ENCODE data around the gene SLC22A2.
"Not testable (repeated sequence)": the region's sequence is repeated elsewhere in the genome, so short reads cannot be mapped to it uniquely, and the experiment has no call there.

The SLC22A2 gene

GRCh38 chr6:160258346-160259142 is at the start of gene SLC22A2:
TSS of gene SLC22A2 (minus strand) at chr6:160258821. CDS start at chr6:160258757, 64 bp downstream.
- no peak for DNase-seq (ENCODE audit: low read depth, low spot score)

GRCh38 chr6:160305926-160306713 is 47.5 kb upstream of the SLC22A2 start:
- no peak for DNase-seq (ENCODE audit: low read depth, low spot score)

- DNase-seq (ENCODE audit: low read depth, low spot score): no peak
Measured at GRCh38 chr6:160303806-160304205, 45.2 kb upstream of the SLC22A2 start.

DNA sequence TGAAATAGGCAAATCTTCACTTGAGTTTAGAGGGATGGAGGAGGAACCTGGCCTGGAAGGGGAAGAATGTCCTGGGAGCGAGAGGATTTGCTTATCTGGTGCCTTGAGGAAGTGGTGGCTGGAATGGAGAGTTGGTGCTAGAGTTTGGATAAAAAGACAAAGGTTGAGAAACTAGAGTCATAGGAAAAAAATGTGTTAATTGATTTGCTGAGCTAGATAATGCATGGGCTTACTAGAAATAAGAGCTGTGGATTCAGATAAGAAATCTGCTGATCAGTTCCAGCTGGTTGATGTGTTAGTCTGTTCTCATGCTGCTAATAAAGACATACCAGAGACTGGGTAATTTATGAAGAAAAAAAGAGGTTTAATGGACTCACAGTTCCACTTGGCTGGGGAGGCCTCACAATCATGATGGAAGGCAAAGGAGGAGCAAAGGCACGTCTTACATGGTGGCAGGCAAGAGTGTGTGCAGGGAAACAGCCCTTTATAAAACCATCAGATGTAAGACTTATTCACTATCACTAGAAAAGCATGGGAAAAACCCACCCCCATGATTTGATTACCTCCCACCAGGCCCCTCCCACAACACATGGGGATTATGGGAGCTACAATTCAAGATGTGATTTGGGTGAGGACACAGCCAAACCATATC is 43.9 kb upstream of the SLC22A2 start:
- DNase-seq (ENCODE audit: low read depth, low spot score): not testable (repeated sequence)

DNA sequence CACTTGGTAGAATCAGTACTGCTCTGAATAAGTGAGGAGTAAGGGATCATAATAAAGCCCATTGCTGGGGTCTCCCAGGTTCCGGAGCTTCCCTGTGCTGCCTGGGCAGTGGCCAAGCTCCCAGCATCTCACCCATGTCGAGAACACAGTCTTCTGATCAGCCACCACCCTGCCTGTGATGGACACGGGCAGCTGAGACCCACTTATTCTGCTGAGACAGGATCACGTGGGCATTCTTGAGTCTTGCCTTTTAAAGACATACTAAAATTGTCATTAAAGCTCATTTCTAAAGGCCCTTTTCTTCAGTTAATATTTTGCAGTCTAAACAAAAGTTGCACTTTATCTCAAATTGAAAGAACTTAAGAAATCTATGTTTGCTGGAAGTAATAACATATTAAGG is 42.7 kb upstream of the SLC22A2 start:
- no peak for DNase-seq (ENCODE audit: low read depth, low spot score)

- no peak for DNase-seq (ENCODE audit: low read depth, low spot score)
Measured at GRCh38 chr6:160300076-160300695, 41.6 kb upstream of the SLC22A2 start.

GRCh38 chr6:160299559-160299958 is 40.9 kb upstream of the SLC22A2 start:
- DNase-seq (ENCODE audit: low read depth, low spot score): no peak

GRCh38 chr6:160298121-160298520 is 39.5 kb upstream of the SLC22A2 start:
- DNase-seq (ENCODE audit: low read depth, low spot score): no peak

- no peak for DNase-seq (ENCODE audit: low read depth, low spot score)
Measured at GRCh38 chr6:160297310-160297709, 38.7 kb upstream of the SLC22A2 start.

GRCh38 chr6:160293844-160294243 is 35.2 kb upstream of the SLC22A2 start:
- DNase-seq (ENCODE audit: low read depth, low spot score): no peak

- DNase-seq (ENCODE audit: low read depth, low spot score): no peak
Measured at GRCh38 chr6:160285541-160286105, 27.0 kb upstream of the SLC22A2 start.

DNA sequence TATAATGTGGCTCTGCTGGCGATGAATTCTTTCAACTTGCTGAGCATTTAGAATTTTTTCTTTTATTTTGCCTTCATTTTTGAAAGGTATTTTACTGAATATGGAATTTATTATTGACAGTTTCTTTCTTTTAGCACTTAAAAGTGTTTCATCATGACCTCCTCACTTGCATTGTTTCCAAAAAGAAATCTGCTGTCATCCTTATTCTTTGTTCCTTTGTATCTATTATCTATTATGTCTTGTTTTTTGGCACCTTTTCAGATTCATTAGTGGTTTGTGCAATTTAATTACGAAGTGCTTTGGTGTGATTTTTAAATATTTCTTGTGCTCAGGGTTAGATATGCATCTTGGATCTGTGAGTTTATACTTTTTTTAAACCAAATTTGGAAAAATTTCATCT is 26.0 kb upstream of the SLC22A2 start:
- no peak for DNase-seq (ENCODE audit: low read depth, low spot score)

DNA sequence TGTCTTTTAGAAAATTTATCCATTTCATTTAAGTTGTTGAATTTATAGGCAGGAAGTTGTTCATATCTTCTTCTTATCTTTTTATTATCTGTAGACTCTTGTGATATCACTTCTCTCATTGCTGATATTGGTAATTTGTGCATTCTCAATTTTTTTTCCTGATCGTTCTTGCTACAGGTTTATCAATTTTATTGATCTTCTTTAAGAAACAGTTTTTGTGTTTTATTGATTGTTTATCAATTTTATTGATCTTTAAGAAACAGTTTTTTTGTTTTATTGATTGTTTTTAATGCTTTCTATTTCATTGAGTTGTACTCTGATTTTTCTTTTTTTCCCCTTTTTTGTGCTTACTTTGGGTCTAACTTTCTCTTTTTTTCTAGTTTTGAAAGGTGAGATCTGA is 23.8 kb upstream of the SLC22A2 start:
- DNase-seq (ENCODE audit: low read depth, low spot score): no peak

GRCh38 chr6:160279850-160280249 is 21.2 kb upstream of the SLC22A2 start:
- DNase-seq (ENCODE audit: low read depth, low spot score): no peak

DNA sequence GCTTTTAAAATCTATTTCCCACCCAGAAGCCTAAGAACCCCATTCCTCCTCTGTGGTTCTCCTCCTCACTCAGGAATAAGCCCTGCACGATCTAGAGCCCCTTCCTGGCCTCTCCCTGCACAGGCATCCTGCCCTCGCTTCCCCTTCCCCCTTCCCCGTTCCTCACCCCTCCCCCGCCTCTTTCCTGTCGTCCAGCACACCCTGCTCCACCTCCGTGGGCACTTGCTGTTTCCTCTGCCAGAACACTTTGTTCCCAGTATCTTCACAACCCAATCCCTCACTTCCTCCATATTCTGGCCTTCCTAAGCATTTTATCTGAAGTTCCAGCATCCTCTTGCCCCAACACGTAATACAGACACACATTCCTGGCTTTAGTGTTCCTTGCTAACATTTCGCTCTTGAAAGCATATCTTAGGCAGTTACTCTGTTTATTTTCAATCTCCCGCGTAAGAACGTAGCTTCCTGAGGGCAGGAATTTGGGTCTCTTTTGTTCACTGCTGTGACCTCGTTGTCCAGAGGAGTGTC is 20.2 kb upstream of the SLC22A2 start:
- no peak for DNase-seq (ENCODE audit: low read depth, low spot score)

- DNase-seq (ENCODE audit: low read depth, low spot score): no peak
Measured at GRCh38 chr6:160278311-160278710, 19.7 kb upstream of the SLC22A2 start.

DNA sequence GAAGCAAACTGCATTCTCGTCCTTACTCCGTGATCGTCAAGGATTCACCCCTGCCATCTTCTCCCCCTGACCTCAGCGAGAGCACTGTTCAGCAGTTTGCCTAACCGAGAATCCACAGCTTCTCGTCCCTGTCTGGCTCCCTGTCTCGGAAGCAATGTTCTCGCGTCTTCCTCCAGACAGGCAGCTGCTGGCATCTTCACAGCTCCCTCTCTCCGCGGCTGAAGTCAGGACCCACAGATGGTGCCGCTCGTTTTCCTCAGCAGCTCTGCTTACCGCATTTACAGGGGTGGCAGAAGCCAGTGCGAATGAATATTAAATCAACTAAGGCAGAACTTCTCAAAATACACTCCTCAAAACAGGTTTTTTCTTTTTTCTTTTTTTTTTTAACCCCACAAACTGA is 18.9 kb upstream of the SLC22A2 start:
- no peak for DNase-seq (ENCODE audit: low read depth, low spot score)

- no peak for DNase-seq (ENCODE audit: low read depth, low spot score)
Measured at GRCh38 chr6:160277144-160277543, 18.5 kb upstream of the SLC22A2 start.

DNA sequence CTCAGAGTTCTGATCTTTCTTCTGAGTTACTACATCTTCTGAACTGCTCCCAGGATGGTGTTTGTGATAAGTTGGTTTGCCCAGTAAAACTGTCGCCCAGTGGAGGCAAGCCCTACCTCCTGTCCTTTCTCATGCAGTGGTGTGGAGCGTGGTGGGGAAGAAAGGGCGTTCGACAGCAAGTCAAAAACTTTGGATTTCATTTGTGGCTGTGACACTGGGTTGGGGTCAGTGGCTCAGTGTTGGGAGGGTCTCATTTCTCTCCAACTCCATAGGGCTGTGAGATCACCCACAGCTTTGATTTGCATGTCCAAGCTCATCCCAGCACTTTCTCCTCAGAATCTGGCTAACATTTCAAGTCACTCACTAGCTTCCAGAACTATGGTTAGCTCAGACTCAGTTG is 17.5 kb upstream of the SLC22A2 start:
- DNase-seq (ENCODE audit: low read depth, low spot score): no peak

DNA sequence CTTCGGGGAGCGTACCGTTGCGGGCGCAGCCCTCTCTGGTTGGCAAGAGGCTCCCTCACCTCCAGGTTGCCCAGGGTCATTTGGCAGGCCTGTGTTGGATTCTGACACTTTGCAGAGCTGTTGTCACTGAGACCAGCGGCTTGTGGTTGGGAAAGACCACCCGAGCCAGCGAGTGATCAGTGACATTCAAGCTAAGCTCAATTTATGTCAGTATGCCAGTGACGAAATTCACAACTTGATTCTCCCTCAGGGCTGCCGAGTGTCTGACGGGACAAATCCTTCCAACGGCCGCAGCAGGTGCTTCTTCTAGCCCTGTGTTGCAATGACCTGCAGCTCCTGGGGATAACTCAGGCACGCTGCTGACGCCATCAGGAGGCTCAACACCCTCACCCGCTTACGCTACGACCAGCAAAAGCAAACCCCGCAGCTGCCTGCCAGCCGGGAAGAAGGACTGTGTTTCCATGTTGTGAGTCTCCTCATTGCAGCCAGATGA is 16.9 kb upstream of the SLC22A2 start:
- DNase-seq (ENCODE audit: low read depth, low spot score): no peak

- no peak for DNase-seq (ENCODE audit: low read depth, low spot score)
Measured at GRCh38 chr6:160274871-160275510, 16.4 kb upstream of the SLC22A2 start.
